GM12801 (cell line): ENCODE results near the gene ANTXR1.

Experiments used
- TF ChIP-seq, protein P1 (sequence below): IDR thresholded peaks from one replicate; pipeline ENCODE4 v1.5.1; 2011; ENCODE audit warnings: control low read depth; ENCODE audit not compliant: insufficient read length; ENCODE audit errors: extremely low read depth

The ANTXR1 gene

DNA sequence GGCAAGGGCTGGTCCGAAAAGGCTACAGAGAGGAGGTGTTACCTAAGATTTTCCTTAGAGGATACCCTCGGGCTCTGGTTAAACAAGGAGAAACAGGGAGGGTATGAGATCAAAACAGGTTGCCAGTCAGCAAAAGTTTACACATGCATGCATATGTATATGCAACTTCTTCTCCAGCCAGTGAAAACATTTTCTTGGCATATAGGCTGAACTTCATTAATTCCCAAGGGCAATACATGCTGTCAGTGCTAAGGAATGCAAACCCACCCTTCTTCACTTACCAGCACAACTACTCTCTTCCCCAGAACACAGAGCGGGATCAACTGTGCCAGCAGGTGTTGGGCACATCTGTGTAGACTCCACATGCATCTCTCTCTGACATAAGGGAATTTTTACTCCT lies 198.1 kb downstream of the ANTXR1 start:
- TF ChIP-seq, protein P1, sequence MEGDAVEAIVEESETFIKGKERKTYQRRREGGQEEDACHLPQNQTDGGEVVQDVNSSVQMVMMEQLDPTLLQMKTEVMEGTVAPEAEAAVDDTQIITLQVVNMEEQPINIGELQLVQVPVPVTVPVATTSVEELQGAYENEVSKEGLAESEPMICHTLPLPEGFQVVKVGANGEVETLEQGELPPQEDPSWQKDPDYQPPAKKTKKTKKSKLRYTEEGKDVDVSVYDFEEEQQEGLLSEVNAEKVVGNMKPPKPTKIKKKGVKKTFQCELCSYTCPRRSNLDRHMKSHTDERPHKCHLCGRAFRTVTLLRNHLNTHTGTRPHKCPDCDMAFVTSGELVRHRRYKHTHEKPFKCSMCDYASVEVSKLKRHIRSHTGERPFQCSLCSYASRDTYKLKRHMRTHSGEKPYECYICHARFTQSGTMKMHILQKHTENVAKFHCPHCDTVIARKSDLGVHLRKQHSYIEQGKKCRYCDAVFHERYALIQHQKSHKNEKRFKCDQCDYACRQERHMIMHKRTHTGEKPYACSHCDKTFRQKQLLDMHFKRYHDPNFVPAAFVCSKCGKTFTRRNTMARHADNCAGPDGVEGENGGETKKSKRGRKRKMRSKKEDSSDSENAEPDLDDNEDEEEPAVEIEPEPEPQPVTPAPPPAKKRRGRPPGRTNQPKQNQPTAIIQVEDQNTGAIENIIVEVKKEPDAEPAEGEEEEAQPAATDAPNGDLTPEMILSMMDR: no peak

DNA sequence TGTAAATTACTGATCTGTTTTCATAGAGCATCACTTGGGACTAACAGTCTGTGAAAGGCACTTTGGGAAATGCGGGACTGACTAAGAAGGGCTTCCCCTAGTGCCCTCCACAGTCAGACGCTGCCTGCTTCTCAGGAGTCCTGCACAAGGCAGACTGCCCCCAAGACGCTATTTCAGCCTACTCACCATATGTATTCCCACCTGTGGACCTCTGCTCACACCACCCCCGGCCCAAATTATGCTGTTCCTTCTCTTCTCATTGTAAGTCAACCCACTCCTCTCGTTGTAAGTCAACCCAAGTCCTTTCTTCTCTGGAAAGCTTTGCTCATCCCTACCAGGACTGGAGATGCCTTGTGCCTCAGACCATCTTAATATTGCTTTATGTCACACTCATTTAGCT lies 198.7 kb downstream of the ANTXR1 start:
- TF ChIP-seq, protein P1: no peak

DNA sequence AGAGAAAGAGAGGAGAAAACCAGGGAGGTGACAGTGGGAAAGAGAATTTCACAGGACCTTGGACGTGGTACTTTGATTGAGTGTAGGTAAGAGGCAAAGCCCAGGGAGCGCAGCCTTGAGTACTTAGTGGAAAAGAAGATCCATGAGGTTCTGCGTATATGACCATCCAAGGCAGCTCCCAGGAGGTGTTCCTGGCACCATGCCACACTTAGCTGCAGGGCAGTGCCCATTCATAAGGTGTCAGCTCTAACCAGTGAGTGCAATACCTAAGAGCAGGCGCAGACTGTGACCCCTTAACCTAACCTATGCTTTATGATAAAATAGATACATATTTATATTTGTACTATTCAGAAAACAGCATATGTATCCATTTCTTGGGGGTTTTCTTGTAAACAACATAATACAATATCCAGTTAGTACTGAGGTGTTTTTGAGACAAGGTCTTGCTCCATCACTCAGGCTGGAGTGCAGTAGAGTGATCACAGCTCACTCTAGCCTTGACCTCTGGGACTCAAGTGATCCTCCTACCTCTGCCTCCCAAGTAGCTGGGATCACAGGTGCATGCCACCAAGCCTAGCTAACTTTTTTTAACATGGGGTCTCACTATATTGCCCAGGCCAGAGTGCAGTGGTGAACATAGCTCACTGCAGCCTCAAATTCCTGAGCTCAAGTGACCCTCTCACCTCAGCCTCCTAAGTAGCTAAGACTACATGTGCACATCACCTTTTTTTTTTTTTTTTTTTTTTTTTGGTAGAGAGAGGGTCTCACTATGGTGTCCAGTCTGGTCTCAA lies 199.5 kb downstream of the ANTXR1 start:
- TF ChIP-seq, protein P1: no peak

DNA sequence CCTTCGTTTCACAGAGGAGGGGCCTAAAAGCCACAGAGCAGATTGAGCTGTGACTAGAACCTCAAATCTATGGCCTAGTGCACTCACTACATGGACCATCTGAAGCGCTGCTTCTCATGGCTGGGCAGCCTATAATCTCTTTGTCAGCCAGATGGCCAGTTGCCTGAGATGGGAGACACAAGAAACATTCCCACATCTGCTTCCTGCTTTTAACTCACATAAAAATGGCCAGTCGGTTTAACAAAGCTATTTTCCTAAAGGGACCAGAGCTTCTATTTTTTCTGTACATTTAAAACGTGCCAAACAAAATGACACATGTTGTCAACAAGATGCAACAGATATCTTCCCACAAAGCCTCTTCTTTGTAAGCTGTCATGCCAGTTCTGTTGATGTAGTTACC lies 200.2 kb downstream of the ANTXR1 start:
- TF ChIP-seq, protein P1: no peak

DNA sequence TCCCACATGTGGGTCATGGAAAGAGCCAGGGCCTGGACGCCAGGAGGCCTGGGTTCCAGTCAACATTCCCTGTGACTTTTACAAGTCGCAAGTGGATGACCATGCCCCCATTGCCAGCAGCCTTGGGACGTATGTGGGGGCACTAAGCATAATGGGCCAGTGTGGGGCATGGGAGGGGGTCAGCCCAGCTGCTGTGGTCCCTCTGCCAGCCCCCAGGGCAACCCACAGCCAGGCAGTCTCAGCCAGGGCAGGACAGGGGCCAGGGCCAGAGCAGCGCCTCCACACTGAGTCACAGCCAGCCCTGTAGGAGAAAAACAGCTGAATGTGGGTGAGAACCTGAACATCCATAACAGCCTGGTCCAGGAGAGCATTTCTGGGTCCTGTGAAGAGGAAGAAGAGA lies 200.8 kb downstream of the ANTXR1 start:
- TF ChIP-seq, protein P1: no peak

DNA sequence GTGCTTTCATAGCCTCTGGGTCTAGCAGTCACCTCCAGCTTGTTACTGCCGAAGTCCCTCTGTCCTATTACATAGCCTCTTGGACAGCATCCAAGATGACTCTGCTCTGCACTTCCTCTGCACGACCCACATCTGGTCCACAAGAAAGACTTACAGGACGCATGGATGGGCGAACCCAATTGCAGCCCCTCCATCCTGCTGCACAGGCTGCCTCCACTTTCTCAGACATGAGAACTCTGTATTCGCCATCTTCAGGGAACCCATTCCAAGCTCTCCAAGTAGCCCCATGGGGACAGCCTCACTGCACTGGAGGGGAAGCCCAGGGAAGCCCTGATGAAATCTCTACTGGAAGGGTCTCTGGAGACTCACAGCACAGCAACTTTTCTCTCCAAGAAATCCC lies 201.9 kb downstream of the ANTXR1 start:
- TF ChIP-seq, protein P1: no peak

DNA sequence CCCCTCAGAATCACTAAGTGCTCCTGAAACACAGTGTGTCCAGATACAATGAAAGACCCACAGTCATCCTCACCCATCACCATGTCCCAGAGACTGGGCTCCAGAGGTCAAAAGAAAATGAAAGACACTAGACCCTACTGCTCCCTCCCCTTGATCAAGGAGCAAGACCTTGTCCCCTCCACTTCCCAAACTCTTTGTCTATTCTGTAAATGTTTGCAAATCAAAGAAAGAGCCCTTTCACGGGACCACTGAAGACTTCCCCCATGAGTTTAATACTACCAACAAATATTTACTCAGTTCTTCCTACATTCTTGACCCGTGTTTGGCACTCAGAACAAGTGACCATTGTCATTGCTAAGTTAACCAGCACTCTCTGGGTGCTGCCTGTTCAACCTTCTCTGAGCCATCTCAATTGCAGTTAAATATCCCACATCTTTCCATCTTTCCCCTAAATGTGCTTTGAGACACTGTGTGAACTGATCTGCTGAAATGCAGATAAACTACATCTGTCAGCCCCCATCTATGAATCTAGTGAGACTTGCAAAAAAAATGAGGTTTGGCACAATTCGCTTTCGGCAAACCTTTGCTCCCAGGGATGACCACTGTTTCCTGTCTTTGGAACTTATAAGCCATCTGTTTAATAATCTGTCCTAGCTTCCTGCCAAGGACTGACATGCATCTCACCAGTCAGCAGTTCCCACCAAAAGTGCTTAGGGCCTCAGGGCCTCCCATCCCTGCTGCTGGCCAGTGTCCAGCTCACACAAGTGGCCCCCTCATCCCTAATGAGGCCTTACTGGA lies 203.8 kb downstream of the ANTXR1 start:
- TF ChIP-seq, protein P1: no peak
